GM19238 (cell line): ENCODE measurements around the gene SCN3A.

Experiments
- DNase-seq: peaks from one replicate; pipeline ENCODE4 v3.0.0; 2011; ENCODE audit warnings: low spot score; ENCODE audit not compliant: insufficient read length

Gene SCN3A

DNA sequence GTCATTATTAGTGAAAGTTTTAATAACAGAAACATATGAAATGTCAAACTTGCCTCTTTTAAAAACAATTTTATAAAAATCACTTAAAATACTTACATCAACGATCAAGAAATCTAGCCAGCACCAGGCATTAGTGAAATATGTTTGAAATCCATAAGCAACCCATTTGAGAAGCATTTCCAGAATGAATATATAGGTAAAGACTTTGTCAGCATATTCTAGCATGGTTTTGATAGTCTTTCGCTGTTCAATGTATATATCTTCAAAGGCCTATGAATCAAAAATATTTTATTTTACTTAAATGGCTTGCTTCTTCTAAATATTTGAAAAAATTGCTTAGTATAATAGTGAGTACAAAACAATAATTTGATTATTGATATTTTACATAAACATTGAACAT is 91.1 kb downstream of the SCN3A start:
- no peak for DNase-seq

DNA sequence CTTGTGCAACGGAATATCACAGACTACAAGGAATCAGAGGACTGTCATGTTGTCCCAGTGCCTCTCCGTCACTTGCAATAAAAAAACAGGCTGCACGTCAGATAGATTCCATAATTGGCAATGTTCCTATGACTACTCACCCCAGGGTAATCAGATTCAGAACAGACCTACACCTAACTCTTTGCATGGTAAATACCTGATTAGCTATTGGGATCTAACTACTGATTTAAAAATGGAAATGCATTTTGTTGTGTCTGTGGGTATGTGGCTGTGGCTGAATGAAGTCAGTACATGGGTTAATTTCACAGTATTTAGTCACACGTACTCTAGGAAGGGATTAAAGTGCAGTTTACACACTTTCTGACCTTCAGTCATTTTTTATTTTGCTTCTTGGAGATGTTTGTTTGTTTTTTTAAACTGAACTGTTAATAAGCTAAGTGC is 91.7 kb downstream of the SCN3A start:
- no peak for DNase-seq

DNA sequence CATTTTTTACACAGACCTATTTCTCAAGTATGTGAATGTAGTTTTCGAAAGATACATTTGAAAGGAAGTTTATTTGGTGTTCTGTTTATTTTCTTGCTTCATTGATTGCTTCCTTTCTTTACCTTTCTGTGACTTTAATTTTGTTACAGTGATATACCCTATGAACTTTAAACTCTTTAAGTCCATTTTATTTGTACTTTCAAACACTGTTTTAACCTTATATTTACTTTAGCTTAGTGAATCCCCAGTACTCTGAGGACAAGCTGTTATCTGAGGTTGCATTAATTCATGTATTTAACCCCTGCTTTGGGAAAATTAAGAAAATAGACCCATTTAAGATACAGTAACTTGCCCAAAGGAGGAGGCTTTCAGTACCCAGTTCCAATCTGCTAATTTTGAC is 93.5 kb downstream of the SCN3A start:
- no peak for DNase-seq

DNA sequence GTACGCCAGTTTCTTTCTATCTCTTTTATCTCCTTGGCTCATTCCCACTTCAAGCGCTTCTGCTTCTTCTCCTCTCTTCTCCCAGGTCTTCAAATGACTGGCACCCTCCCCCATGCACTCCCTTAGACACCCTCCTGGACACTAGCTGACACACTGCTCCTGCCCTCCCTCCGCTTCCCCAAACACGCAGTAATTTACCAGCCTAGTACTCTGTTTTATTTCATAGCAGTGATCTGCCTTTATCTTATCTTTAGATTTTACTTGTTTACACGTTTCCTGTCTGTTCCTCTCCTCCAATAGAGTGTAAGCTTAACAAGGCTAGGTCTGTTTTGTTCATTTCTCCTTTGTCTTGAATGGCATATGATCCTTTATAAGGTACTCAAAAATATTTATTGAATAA is 93.9 kb downstream of the SCN3A start:
- no peak for DNase-seq

DNA sequence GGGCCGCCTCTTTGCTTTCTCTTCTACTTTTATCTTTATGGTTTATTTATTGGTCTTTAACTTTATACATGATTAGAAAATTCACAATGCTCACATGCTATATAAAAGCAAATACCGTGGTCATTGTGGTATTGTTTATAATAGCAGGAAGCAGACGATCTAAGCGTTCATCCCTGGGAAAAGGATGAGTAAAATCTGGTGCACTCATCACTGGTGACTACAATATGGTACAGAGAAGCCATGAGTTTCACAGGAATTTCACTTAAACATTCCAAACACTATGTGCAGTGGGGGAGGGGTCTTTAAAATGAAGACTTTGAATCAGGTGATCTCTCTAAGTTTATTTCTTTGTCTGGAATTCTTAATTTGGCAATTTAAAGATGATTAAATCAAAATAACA is 97.9 kb downstream of the SCN3A start:
- no peak for DNase-seq

DNA sequence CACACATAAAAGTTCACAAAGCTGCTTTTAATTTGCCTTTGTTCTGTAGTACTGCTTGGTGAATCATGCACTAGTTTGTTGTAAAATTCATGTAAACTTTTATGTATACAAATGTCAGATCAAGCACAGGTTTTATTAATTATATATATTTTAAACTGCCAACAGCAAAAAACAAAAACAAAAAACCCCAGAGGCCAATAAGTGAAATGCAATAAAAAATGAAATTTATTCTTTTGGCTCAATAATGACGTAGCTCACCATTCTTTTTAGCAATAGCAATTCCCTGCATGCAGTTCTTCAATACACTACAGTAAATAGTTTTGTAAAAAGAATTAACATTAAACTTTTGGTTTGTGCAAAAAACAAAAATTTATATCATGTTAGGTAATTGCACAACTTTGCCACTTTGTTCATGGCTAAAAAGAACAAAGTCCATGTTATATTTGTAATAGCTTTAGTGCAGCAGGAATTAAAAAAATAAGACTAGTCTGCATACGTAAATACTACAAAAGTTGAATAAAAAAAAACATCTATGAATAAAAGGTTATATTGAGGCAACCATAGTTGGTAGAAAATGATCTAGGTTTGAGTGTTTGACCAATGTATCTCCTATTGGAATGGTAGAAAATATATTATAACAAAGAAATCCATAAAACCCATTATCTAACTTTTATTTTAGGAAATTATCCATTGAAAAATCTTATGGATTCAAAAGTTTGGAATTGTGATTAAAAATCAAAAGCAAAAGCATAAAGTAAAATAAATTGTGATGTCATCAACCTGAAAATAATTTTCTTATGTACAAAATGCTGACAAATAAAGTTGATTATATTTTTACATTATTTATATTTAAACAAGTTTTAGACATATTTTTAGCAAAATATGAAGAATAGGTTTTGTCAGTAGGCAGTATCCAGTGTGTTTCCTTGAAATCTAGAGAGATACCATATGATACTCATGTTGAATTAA is 115.6 kb downstream of the SCN3A start:
- DNase-seq: no peak

DNA sequence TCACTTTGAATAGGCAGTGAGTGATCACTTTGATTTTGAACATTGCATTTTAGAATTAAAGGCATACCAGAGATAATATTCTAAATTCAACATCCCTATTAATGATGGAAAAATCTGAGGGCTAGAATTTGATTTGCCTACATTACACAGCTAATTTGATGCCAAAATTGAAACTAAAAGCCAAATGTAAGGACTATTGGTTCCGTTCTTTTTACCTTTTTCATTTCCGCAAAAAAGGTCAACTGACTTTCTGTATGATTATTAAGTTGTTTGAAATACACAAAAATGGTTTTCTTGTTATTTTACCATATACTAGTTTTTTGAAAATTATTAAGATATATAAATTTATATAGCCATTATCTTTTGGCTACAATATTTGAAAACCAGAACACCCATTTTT is 117.5 kb downstream of the SCN3A start:
- no peak for DNase-seq

DNA sequence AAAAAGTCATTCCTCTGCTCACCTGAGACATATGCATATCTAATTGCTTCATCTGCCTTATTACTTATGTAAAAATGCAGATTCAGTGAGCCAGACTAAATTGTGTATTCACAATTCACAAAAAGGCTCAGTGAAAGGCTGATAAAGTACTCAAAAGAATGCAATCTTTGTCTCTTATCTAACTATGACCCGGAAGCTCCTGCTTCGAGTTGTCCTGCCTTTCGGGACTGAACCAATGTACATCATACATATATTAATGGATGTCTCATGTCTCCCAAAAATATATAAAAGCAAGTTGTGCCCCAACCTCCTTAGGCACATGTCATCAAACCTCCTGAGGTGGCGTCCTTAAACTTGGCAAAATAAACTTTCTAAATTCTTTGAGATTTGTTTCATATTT is 120.5 kb downstream of the SCN3A start:
- no peak for DNase-seq

DNA sequence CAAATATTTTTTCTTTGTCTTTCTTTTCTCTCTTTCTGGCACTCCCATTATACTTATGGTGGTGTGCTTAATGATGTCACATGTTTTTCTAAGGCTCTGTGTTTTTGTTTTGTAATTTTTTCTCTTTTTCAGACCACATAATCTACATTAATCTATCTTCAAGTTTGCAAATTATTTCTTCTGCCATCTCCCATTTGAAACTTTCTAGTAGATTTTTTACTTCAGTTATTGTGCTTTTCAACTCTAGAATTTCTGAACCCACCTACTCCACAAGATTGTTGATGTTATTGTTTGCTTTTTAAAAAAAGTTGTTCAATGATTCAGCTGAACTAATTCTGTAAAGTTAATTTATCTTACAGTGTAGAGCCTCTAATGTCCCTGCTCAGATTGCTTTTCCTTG is 121.4 kb downstream of the SCN3A start:
- no peak for DNase-seq

DNA sequence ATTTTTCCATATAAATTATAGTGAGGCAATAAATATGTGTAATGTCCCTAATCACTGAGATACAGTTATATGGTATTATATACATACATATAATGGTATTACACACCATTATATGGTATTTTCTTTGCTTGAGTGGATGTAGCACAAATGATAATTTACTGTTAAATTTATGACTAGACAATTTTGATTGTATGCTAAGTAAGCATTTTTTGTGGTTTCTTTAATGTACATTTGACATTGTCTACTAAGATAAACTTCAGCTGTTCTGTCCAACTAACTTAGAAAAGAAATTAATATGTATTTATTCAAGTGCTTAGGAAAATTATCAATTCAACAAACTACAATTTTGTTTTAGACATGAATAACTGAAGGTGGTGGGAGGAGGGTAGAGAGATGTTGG is 122.6 kb downstream of the SCN3A start:
- DNase-seq: no peak

DNA sequence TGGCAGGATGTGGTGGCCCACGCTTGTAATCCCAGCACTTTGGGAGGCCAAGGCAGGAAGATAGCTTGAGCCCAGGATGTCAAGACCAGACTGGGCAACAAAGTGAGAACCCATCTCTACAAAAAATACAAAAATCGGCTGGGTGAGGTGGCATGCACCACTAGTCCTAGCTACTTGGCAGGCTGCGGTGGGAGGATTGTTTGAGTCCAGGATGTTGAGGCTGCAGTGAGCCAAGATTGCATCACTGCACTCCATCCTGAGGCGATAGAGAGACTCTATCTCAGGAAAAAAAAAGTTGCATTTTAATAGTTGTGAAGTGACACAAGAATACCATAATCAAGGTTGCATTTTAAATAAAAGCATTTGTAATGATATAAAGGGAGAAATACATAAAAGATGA is 124.4 kb downstream of the SCN3A start:
- DNase-seq: no peak

DNA sequence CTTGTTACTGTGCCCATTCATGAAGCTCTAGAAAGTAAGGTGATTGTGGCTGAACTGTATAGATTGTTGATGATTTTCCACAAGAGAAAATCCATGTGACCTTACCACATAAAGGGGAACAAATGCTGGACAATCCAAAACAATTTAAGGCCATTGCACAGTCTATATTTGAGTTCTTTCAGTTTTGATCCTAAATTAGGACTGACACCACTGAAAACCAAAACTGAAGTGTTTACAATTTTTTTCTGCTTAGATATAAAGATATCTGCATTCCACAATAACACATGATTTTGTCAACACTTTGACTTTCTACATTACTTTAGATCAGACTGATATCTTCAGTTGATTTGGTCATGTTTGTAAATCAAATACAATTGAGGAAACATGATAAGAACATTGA is 124.9 kb downstream of the SCN3A start:
- no peak for DNase-seq

DNA sequence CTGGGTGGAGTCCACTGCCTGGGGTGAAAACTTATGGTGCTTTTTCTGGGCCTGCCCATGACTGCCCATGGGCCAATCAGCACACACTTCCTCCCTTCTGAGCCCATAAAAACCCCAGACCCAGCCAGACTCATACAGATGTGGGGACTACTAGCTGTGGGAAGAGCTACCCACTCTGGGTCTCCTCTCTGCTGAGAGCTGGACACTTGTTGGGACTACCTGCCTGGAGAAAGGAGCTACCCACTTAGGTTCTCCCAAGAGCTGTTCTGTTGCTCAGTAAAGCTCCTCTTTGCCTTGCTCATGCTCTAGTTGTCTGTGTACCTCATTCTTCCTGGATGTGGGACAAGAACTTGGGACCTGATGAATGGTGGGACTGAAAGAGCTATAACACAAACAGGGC is 129.0 kb downstream of the SCN3A start:
- no peak for DNase-seq

DNA sequence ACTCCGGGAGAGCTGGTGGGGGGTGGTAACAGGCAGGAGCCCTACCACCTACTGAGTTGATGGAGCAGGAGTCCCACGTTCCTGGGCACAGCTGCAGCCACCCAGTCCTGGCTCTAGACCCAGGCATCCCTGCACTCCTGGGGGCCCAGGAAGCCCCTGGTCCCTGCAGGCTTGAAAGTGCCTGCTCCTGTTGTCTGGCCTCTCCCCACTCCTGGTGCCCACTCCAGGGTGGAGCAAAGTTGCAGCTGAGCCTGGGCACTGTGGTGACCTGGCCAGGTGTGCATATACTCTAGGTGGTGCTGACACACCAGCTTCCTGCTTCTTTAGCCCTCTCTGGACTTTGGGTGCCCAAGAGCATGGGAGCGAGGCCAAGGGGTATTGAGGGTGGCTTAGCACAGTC is 129.5 kb downstream of the SCN3A start:
- no peak for DNase-seq

DNA sequence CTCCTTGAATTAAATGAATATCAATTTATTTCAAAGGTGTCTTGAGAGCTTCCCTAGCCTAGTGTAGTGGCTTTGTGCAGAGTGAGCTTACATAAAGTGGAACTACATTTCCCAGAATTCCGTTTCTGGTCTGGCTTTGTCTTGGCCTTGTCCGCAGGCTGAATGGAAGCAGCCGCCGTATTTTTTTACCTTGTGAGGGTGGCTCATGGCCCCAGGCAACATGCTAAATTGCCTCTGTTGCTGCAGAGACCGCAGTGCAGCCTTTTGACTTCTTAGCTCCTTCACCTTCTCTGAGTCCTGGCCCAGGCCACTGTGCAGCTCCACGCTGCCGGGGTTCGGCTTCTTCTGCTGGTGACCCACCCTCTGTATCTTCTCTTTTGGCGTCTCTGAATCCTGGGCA is 133.8 kb downstream of the SCN3A start:
- DNase-seq: no peak

DNA sequence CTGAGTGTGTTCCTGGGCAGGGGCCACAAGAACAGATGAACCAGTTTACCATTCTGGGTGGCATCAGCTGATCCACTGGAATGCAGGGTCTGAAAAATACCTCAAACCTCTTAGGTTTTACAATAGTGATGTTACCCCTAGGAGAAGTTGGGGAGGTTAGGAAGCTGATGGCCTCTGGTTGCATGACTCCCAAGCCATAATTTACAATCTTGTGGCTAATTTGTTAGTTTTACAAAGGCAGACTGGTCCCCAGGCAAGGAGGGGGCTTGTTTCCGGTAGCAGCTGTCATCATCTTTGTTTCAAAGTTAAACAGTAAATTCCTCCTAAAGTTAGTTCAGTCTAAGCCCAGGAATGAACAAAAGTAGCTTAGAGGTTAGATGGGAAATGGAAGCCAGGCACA is 134.7 kb downstream of the SCN3A start:
- no peak for DNase-seq

DNA sequence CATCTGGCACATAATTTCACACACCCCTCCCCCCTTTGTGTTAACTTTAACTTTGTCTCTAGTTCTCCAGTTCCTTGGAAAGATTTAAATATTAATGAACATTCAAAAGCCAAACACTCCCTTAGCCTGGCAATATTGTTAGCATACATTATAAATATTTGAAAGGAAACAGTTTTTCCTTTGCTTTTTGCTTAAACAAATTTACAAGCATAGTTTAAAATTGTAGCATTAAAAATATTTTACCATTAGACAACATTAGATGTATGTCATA is 135.4 kb downstream of the SCN3A start:
- no peak for DNase-seq

DNA sequence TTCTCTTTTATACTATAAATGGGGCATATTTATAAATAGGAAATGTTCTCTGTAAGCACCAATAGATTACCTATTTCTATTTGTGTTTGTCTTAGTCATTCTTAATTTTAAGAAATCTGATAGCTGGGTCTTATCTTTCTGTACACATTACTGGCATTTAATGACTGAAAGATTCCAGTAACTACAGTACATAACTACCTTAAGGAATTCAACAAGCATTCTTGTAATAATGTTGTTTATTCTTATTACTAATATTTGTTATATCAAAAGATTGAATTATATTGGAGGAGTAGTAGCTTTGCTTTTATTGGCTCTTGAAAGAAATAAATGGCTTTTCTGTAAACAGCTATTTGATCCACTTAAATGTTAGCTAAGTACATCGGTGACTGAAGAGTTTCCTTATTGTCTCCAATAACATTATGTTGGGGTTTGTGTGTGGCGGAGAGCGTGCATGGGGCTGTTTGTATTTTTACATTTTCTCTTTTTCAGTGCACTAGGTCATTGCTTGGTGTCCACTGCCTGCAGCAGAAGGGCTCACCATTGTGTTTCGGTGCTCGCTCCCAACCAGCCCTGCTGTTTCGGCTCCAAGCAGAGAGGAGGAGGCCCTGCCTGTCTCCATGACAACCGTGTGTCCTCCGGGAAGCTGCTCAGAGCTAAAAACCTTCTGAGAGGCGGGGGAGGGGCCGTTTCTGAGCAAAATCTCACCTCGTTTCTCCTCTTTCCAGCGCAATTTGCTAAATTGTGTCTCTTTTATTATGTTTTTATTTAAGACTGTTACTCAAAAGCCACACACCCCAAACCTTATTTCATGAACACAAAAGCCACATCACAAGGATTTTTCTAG is 136.0 kb downstream of the SCN3A start:
- DNase-seq: no peak

DNA sequence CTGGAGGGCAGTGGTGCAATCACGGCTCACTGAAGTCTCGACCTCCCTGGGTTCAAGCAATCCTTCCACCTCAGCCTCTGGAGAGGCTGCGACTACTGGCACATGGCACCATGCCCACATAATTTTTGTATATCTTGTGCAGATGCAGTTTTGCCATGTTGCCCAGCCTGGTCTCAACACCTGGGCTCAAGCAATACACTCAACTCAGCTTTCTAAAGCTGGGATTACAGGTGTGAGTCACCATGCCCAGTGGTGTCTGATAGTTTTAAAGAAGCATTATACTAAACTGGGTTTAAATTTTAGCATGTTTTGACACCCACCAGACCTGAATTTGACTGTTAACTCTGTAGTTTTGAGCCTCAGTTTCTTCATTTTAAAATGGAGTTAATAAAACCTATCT is 139.1 kb downstream of the SCN3A start:
- DNase-seq: no peak

DNA sequence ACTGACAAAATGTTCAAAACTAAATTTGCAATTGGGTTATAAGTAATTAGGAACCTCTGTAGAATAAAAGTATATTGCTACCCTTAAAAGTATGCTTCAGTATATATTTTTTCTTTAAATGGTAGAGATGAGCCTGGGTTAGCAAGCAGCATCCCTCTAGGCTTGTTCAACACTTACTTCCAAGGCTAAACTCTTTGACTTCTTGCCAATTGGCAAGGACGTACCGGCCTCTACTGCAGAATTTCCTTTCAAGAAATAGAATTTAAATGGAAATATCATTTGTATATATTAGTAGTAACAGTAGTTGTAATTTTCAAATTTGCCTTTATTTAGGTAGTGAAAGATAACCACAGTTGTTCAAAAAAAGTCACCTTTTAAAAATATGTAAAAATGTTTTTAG is 143.4 kb downstream of the SCN3A start:
- DNase-seq: no peak

DNA sequence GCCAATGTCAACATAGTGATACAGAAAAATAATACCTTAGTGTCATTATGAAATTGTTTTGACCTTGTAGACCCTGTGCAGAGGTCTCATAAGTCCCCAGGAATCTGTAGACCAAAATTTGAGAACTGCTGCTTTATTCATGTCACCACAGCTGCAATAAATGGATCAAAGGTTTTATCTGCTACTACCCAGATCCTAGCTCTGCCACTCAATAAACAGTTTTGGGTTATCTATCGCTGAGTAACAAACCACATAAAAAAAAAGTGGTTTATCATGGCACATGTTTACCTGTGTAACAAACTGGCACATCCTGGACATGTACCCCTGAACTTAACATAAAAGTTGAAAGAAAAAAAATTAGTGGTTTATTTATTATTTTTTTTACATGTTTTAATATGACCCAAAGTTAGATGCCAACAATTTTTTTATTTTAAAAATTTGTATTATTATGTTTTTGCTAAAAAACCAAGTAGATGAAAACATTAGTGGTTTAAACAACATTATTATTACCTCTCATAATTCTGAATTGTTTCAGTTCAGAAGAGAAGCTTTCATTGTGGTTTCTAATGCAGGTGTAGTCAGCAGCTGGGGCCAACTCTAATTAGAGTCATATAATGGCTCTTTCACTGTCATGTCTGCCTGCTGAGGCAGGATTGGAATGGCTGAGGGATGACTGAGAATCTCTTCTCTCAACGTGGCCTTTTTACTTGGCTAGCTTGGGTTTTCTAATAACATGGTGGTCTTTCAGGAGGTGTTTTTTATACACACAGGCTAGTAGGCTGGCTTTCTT is 145.2 kb downstream of the SCN3A start:
- no peak for DNase-seq

DNA sequence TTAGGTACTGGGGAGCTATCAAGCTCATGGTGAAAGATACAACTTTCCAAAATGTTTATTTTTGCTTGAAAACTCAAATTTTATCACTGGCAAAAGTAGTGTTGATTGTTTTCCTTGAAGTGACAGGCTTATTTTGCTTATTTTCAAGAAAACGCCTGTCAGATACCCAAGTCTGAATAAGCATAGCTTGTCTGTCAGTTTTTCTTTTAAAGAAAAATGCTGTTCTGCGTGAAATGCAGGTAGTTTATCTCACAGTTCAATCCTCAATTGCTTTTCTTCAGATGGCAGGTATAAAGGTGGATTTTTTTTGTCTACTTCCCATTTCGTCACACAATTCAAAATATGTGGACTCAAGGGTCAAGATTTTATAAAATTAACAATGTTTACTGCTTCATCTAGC is 145.9 kb downstream of the SCN3A start:
- no peak for DNase-seq
